ENCODE data around the gene CDC14B. TPM values are rescaled to one million over a fixed set of nuclear protein-coding genes. Genes with fewer than 3 reads are reported as not detected.

The CDC14B gene
- total and polyA plus RNA-seq, 2 donors (not counting 1 experiment from before 2014, with no cell fraction given), result 2.8 to 8.5 TPM

GRCh38 chr9:96612966-96613589 is 6.6 kb downstream of the CDC14B start:
- WGBS (ENCODE audit: insufficient coverage), result no CpG with 5 or more reads among the region's 1 CpG
- intact Hi-C loops (cut with micrococcal nuclease), result no loop called here
- H3K79me2 ChIP-seq (ENCODE audit: control insufficient read depth, insufficient read depth, low read length), result no peaks in the 10 kb centered on the region

More at GRCh38 chr9:96612966-96613589, 6.6 kb downstream of the CDC14B start:
- Mint-ChIP-seq H3K27ac (no peak overlapping the region), H3K4me1 (peaks cover 1% of the 10 kb centered on the region), H3K27me3 (peaks cover 53% of the 10 kb centered on the region), H3K4me3 (no peak overlapping the region), H3K9me3 (ENCODE audit: insufficient read depth) (no peaks in the 10 kb centered on the region)
- Histone ChIP-seq H2AFZ (ENCODE audit: insufficient read depth, low read depth, low read length, poor library complexity, severe bottlenecking) (no peak overlapping the region), H3K4me1 (ENCODE audit: control insufficient read depth in 2 of 2, insufficient read depth in 2 of 2, low read length in 2 of 2) (peaks cover under 1% of the 10 kb centered on the region in 2 donors), H3K36me3 (replicated peaks in 1 of 2; ENCODE audit: control extremely low read depth in 1 of 2, control insufficient read depth in 1 of 2, extremely low read depth in 1 of 2, insufficient read depth in 2 of 2, low read length in 1 of 2) (no peaks in the 10 kb centered on the region), H3K27ac (ENCODE audit: low read length in 2 of 2) (no peak overlapping the region), H4K20me1 (ENCODE audit: control insufficient read depth, insufficient read depth, low read length, poor library complexity, severe bottlenecking) (no peaks in the 10 kb centered on the region), H3K4me3 (ENCODE audit: control extremely low read depth in 1 of 5, extremely low read depth in 1 of 5, insufficient read depth in 1 of 5, low read depth in 2 of 5, low read length in 4 of 5) (no peak overlapping the region), H3K9me3 (ENCODE audit: control extremely low read depth in 1 of 3, control insufficient read depth in 2 of 3, insufficient read depth in 1 of 3, low read length in 2 of 3) (no peaks in the 10 kb centered on the region), H3K9ac (ENCODE audit: low read length) (no peak overlapping the region), H3K4me2 (replicated peaks; ENCODE audit: low read depth, low read length, poor library complexity, severe bottlenecking) (no peak overlapping the region), H3K27me3 (replicated peaks in 1 of 4; ENCODE audit: control extremely low read depth in 1 of 4, control insufficient read depth in 3 of 4, insufficient read depth in 4 of 4, low read length in 3 of 4) (peaks cover 0 to 15% (median 8%) of the 10 kb centered on the region in 4 experiments)
- ChIA-PET CTCF (no interaction called here), POLR2A (no interaction called here)
- no peak for ATAC-seq (ENCODE audit: low read depth)
- no peak for DNase-seq
- no peak for TF ChIP-seq EZH2 (IDR thresholded peaks at IDR 0.05; ENCODE audit: borderline replicate concordance, insufficient read depth, low read depth, low read length, poor library complexity, severe bottlenecking)
- no peak for TF ChIP-seq CTCF (IDR thresholded peaks at IDR 0.05)

All from B cell (primary cell).